Kasumi-1 (cell line): ENCODE data around the gene GP1BB.
"Not testable (repeated sequence)": the region's sequence is repeated elsewhere in the genome, so short reads cannot be mapped to it uniquely, and the experiment has no call there.

Experiments
- DNase-seq, 2 experiments: peaks; one replicate each; lab custom pipeline; 2025; lab: John Stamatoyannopoulos, UW

Gene GP1BB

GRCh38 chr22:19693981-19694670 lies 29.2 kb upstream of the GP1BB start:
- DNase-seq = no peak

- no peak for DNase-seq
Measured at GRCh38 chr22:19694696-19695095, 28.6 kb upstream of the GP1BB start.

- DNase-seq = no peak
Measured at GRCh38 chr22:19696504-19697276, 26.6 kb upstream of the GP1BB start.

- not testable (repeated sequence) for DNase-seq
Measured at GRCh38 chr22:19697871-19698270, 25.5 kb upstream of the GP1BB start.

- DNase-seq = no peak
Measured at GRCh38 chr22:19700790-19701419, 22.4 kb upstream of the GP1BB start.

- peak in 1 of 2 experiments; percentile 11 for DNase-seq
Measured at GRCh38 chr22:19701420-19702145, 21.8 kb upstream of the GP1BB start.

- no peak for DNase-seq
Measured at GRCh38 chr22:19703869-19704268, 19.5 kb upstream of the GP1BB start.

- no peak for DNase-seq
Measured at GRCh38 chr22:19704355-19705015, 18.9 kb upstream of the GP1BB start.

- no peak for DNase-seq
Measured at GRCh38 chr22:19705181-19705934, 18.0 kb upstream of the GP1BB start.

- no peak for DNase-seq
Measured at GRCh38 chr22:19706661-19707151, 16.6 kb upstream of the GP1BB start.

- no peak for DNase-seq
Measured at GRCh38 chr22:19707347-19708290, 15.7 kb upstream of the GP1BB start.

- DNase-seq = no peak
Measured at GRCh38 chr22:19708321-19709011, 14.9 kb upstream of the GP1BB start.

- DNase-seq = no peak
Measured at GRCh38 chr22:19709063-19709769, 14.1 kb upstream of the GP1BB start.

- DNase-seq = no peak
Measured at GRCh38 chr22:19710020-19710768, 13.1 kb upstream of the GP1BB start.

GRCh38 chr22:19710769-19711106 lies 12.6 kb upstream of the GP1BB start:
- no peak for DNase-seq

GRCh38 chr22:19713245-19713644 lies 10.1 kb upstream of the GP1BB start:
- DNase-seq = no peak

- no peak for DNase-seq
Measured at GRCh38 chr22:19713650-19714311, 9.6 kb upstream of the GP1BB start.
